ENCODE data around the gene ACVR1B.

ACVR1B gene

DNA sequence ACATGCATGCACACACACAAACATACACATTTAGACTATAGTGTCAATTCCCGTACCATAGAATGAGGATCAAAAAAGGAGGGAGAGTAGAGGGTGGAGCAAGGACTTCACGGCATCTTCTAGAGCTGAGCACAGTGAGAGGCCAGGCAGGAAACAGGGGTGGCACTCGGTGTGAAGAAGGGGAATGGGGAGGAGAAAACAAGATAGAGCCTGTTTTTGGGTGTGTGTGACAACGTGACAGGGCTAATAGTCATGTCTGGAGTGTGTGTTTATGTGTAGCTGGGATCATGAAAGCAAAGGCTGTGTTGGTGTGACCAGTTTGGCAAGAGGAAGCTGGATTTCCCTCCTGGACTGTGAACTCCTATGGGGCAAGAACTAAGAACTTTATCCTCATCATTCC lies 9.9 kb upstream of the ACVR1B start:
- DNase-seq (ENCODE audit: insufficient read length, low spot score): no peak

DNA sequence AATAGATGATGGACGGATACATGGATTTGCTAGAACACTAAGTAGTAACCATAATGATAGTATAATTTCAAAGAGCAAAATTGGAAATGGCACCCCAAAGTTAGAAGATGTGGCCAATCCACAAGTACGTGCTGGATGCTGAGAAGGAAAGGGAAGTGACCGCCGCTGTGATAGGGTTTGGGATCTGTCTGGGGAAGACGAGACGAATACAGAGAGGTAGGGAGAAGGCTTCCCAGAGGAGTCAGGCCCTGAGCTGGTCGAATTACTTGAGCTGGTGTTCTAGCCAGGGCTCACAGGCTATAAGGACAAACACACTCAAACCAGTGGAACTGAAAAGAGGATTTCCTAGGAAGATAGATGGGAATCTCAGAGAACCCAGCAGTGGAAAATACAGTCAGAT lies 9.4 kb upstream of the ACVR1B start:
- no peak for DNase-seq (ENCODE audit: insufficient read length, low spot score)
- peak; percentile 13 for FAIRE-seq

More for the DNA sequence above, 9.9 kb upstream of the ACVR1B start:
- no peak for FAIRE-seq

DNA sequence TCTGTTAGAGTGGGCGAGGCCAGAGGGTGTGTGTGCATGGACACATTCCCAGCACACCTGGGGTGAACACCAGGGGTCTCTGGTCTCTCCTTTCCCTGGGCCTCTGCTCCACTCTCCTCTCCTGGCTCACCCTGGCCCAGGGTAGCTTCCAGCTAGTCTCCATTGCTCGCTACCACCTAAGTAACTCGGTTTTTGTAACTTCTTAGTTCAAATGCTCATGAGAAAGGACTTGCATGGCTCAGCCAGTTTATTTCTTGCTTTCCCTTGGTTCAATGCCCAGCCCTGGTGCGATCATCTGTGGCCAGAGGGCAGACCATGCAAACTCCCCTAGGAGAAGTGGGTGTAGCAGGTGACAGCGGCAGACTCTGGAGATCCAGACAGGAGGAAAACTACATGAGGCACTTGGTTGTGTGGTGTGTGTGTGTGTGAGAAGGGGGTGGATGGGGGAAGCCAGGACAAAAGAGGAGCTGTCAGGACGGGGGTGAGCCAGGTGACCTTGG lies 8.9 kb upstream of the ACVR1B start:
- no peak for DNase-seq (ENCODE audit: insufficient read length, low spot score)
- FAIRE-seq: no peak

DNA sequence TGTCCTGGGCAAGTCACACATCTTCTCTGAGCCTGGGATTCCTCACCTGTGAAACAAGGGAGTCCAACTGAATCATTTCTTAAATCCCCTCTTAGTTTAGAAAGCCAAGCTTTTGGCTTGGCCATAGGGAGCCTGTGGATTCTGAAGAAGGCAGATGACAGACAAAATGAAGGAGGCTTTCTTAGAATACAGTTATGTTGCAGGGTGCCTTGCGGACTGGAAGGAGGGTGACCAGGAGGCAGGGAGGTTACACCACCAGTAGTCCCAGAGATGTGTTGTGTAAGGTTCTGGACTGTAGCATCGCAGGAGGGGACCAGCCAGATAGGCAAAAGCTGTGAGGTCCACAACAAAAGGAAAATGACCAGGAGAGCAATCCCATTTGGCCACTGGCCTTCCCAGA lies 8.2 kb upstream of the ACVR1B start:
- FAIRE-seq (no peak), DNase-seq (ENCODE audit: insufficient read length, low spot score) (no peak)

DNA sequence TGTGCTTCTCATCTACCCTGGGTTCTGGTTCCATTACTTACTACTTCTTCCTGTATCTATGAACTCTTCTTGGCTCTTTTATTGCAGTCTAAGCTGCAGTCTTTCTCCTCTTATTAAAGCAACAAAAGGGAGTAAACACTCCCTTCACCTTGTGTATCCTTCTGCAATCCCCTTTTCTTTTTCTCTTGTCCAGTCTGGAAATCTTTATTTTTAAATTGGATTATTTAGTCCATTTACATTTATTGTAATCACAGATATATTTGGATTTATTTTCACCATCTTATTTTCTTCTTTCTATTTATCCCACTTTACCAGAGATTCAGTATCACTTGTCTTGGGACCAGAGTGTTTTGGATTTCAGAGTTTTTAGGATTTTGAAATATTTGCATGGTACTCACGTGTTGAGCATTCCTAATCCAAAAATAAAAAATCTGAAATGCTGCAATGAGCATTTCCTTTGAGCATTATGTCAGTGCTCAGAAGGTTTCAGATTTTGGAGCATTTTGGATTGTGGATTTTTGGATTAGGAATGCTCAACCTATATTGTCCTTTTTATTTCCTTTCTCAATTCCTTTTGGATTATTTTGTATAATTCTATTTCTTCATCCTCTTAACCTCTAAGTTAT lies 6.8 kb upstream of the ACVR1B start:
- DNase-seq (ENCODE audit: insufficient read length, low spot score) (no peak), FAIRE-seq (no peak)

DNA sequence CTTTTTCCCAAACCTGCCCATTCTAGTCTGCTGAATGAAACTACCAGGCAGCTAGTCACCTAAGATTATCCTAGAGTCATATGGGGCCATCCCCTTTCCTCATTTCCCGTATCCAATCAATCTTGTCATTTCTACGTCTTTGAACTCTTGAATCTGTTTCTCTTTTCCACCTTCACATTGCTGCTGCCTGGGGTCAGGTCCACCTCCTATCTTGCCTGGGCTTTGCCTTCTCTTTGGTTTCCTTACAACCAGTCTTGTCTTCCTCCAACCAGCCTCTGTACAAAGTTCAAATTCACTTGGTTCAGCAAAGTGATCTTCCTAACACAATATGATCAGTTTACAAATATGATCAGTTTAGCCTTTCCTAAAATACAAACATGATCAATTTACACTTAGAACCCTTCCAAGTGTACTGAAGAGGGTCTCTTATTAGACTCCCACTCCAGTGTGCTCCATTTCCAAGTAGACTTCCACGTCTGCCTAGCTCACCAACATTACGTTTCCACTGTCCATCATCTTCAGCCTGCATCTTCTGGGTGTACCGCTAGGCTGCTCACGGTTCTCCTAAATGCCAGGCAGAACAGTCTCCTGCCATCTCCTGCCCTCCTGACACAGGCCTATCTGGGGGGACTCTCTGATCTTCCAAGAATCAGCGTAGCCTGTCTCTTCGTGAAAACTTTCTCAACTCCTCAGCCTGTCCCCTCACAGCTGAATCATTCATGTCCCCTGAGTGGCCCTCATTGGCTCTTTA lies 4.1 kb upstream of the ACVR1B start:
- FAIRE-seq (no peak), DNase-seq (ENCODE audit: insufficient read length, low spot score) (no peak)

GRCh38 chr12:51948066-51948465 lies 3.4 kb upstream of the ACVR1B start:
- DNase-seq (ENCODE audit: insufficient read length, low spot score) (no peak), FAIRE-seq (no peak)

DNA sequence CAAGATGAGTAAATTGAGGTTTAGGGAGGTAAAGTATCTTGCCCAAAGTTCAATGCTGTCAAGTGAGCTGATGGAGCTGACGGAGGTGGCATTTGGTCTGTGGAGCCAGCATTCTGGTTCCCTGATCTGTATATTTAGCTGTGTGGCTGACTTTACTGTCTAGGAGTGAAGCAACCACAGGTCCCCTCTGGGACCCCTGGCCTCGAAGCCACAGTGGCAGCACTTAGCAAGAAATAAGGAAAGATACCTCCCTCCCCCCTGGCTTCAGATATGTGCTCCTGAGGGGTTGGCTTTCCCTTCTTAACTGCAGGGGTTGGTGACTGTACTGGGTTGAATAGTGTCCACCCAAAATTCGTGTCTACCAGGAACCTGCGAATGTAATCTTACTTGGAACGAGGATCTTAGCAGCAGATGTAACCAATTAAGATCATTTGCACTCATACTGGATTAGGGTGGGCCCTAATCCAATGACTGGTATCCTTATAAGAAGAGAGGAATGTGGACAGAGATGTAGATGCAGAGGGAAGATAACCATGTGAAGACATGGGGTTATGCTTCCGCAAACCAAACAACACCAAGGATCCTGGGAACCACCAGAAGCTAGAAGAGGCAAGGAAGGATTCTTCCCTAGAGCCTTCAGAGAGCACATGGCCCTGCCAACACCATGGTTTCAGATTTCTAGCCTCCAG lies 2.0 kb upstream of the ACVR1B start:
- DNase-seq (ENCODE audit: insufficient read length, low spot score): no peak
- FAIRE-seq: no peak

GRCh38 chr12:51950682-51951198 lies 759 bp upstream of the ACVR1B start:
- DNase-seq (ENCODE audit: insufficient read length, low spot score) (no peak), FAIRE-seq (no peak)

- FAIRE-seq (no peak), DNase-seq (ENCODE audit: insufficient read length, low spot score) (no peak)
Observed at GRCh38 chr12:51951843-51952722, 584 bp downstream of the ACVR1B start.

DNA sequence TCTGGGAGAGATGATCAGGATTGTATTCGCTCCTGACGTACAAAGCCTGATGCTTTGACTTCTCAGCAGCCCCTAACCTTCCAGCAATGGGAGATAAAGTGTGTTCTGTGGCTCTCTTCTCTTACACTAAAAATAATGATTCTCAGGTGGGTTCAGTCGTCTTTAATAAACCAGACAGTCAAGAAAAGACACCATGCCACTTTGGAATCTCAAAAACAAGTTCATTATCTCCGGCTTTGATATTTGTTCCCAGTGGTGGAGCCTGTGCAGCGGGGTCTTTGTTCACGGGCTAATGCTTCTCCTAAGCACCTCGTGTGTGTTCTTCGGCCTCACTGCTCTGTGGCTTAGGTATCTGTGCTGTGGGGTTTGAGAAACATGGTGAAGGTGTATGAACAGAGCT lies 1.6 kb downstream of the ACVR1B start:
- FAIRE-seq: no peak
- no peak for DNase-seq (ENCODE audit: insufficient read length, low spot score)

GRCh38 chr12:51953864-51954263 lies 2.4 kb downstream of the ACVR1B start:
- DNase-seq (ENCODE audit: insufficient read length, low spot score): no peak
- FAIRE-seq: no peak

DNA sequence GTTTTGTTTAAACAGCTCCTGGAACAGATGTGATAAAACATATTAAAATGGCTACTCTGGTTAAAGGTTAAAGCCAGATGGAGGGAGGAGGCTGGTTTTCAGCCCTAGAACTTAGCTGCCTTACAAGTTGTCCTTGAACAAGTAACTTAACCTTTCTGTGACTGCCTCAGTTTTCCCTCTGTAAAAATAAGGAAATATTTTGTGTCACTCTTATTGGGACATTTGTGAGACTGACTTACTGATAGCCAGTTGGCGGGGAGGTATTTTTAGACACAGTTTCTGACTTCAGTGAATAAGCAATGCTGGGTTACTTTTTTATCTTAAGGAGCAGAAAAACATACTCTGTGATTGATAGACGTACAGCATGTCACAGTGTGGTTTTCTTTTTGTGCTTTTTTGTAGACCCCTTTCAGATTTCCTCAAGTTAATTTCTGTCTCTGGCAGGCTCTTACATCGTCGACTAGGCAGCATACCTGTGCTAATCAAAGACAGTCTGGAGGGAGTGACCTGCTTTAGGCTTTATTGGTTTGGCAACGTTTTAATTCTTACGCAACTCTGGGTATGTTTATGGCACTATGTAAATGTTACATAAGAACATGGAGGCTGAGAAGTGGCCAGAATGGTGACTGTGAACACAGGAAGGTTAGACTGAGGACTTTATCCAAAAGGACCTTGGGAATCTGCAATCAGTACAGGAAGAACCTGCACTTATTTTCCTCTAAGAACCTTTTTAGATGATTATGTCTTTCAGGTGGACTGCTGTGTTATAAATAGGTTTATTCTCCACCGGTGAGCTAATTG lies 3.3 kb downstream of the ACVR1B start:
- DNase-seq (ENCODE audit: insufficient read length, low spot score) (no peak), FAIRE-seq (no peak)

GRCh38 chr12:51955702-51956101 lies 4.2 kb downstream of the ACVR1B start:
- FAIRE-seq (no peak), DNase-seq (ENCODE audit: insufficient read length, low spot score) (no peak)

DNA sequence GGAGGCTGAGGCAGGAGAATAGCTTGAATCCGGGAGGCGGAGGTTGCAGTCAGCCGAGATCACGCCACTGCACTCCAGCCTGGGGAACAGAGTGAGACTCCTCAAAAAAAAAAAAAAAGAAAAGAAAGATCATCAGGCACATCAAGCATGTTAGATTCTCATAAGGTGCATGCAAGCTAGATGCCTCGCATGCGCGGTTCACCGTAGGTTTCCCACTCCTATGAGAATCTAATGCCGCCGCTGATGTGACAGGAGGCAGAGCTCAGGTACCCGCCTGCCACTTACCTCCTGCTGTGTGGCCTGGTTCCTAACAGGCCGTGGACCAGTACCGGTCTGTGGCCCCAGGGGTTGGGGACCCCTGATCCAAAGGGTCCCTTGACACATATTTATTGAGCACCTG lies 7.0 kb downstream of the ACVR1B start:
- DNase-seq (ENCODE audit: insufficient read length, low spot score) (no peak), FAIRE-seq (no peak)

DNA sequence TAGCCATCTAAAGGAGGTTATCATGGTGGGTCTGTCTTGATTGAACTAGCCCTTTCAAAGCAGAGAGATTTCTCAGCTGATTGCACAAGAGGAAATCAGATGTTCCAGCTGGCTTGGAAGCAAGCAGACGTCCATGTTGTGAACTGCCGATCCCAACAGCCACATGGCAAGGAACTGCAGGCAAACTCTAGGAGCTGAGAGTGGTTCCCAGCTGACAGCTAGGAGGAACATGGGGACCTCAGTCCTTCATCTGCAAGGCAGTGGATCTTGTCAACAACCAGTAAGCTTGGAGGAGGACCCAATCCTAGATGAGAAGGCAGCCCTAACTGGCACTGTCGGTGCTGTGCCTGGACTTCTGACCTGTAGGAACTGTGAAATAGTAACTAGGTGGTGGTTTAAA lies 7.7 kb downstream of the ACVR1B start:
- DNase-seq (ENCODE audit: insufficient read length, low spot score) (no peak), FAIRE-seq (no peak)

GRCh38 chr12:51959921-51960320 lies 8.4 kb downstream of the ACVR1B start:
- no peak for FAIRE-seq
- no peak for DNase-seq (ENCODE audit: insufficient read length, low spot score)

DNA sequence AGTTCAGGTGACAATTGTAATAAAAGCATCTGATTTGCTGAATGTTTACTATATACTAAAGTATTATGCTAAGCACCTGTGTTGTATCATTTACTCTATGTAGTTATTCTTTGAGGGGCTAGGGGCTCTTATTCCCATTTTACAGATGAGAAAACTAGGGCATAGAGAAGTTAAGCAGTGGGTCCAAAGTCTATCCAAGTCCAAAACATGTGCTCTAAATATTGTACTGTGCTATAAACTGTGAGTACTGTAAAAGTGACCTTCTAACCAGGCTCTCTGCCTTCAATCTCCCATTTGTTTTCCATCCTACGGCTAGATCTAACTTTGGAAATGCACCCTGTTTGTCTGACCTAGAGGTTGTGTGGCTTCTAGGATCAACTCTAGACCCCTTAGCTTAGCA lies 9.0 kb downstream of the ACVR1B start:
- DNase-seq (ENCODE audit: insufficient read length, low spot score) (no peak), FAIRE-seq (no peak)

DNA sequence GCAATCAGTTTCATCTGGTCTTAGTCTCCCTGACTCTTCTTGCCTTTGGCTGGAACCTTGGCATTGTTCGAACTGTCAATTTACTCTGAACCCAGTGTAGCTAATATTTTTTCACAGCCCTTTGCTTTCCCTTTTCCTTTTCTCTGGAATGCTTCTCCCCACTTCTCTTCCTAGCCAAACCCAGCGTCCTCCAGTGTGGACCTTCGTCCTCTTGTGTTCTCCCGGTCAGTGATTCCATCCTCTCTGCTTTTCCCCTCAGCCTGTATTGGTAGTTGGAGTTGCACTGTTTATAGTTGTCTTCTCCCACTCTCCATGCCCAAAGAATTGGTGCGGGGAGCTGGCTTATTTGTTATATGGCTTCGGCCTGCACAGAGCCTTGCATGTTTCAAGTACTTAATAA lies 9.4 kb downstream of the ACVR1B start:
- FAIRE-seq: no peak
- no peak for DNase-seq (ENCODE audit: insufficient read length, low spot score)

DNA sequence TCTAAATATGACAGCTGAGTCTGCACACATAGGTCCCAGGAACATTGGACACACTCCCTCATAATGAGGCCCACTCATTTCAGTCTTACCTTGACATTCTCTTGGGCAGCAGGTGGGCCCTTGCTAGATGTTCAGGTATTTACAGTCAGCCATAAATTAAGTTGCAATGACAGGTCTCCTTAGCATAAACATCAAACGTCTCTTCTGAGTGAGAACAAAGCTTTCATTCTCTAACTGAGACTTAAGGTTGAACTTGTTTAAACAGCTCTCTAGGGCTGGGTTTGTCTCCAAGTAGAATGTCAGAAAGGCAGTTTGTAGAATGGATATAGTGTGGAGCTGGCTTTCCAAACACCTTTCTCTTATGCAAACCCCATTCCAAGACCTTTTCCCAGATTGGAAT lies 10.3 kb downstream of the ACVR1B start:
- no peak for DNase-seq (ENCODE audit: insufficient read length, low spot score)
- FAIRE-seq: no peak

All from HTR-8/SVneo (cell line).